GM19452 (cell line): ENCODE results near the gene TMEM169.
"Not testable (repeated sequence)": the region's sequence is repeated elsewhere in the genome, so short reads cannot be mapped to it uniquely, and the experiment has no call there.

Experiments used
- ATAC-seq: cut with Tn5 transposase; IDR thresholded peaks from one replicate; pipeline ENCODE4 v1.9.1; 2021; ENCODE audit not compliant: unreplicated experiment

Gene TMEM169

GRCh38 chr2:216130346-216130971 lies 48.7 kb downstream of the TMEM169 start:
- ATAC-seq, result no peak

- ATAC-seq, result no peak
Measured at GRCh38 chr2:216131175-216131926, 49.6 kb downstream of the TMEM169 start.

GRCh38 chr2:216132585-216132984 lies 50.9 kb downstream of the TMEM169 start:
- ATAC-seq, result no peak

- ATAC-seq, result no peak
Measured at GRCh38 chr2:216133397-216133796, 51.7 kb downstream of the TMEM169 start.

GRCh38 chr2:216134958-216135541 lies 53.3 kb downstream of the TMEM169 start:
- no peak for ATAC-seq

- no peak for ATAC-seq
Measured at GRCh38 chr2:216139884-216140283, 58.2 kb downstream of the TMEM169 start.

- ATAC-seq, result not testable (repeated sequence)
Measured at GRCh38 chr2:216141516-216141915, 59.8 kb downstream of the TMEM169 start.

GRCh38 chr2:216142540-216142939 lies 60.8 kb downstream of the TMEM169 start:
- peak; percentile 96 for ATAC-seq

GRCh38 chr2:216144372-216144771 lies 62.7 kb downstream of the TMEM169 start:
- no peak for ATAC-seq

GRCh38 chr2:216144857-216145256 lies 63.1 kb downstream of the TMEM169 start:
- ATAC-seq, result no peak

- no peak for ATAC-seq
Measured at GRCh38 chr2:216146573-216146972, 64.9 kb downstream of the TMEM169 start.

- ATAC-seq, result no peak
Measured at GRCh38 chr2:216147172-216148131, 65.7 kb downstream of the TMEM169 start.

- ATAC-seq, result no peak
Measured at GRCh38 chr2:216148983-216149382, 67.3 kb downstream of the TMEM169 start.

GRCh38 chr2:216149741-216150140 lies 68.0 kb downstream of the TMEM169 start:
- no peak for ATAC-seq

GRCh38 chr2:216151313-216152025 lies 69.8 kb downstream of the TMEM169 start:
- ATAC-seq, result no peak
